Cerebellar cortex (tissue), 1 donor: ENCODE measurements around the gene IQGAP2.
A peak's percentile ranks its signal among the peaks of the same experiment; 100 is the strongest.
"Not testable (repeated sequence)": the region's sequence is repeated elsewhere in the genome, so short reads cannot be mapped to it uniquely, and the experiment has no call there.

Experiments
- DNase-seq: peaks from one replicate; pipeline ENCODE4 v3.0.0-alpha.2; 2015; ENCODE audit warnings: low spot score

The IQGAP2 gene

DNA sequence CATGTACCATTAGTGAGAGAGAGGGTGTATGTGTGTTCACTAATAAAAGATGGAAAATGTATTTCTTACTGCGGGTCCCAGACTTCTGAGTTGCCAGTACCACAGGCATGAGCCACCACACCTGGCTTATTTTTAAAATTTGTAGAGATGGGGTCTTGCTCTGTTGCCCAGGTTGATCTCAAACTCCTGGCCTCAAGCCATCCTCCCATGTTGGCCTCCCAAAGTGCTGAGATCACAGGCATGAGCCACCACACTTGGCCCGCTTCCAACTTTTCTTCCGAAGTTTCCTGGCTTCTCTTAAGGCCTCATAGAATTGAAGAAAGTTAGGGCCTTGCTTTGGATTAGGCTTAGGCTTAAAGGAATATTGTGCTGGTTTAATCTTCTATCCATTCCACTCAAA, 260.5 kb downstream of the IQGAP2 start:
- DNase-seq: no peak

DNA sequence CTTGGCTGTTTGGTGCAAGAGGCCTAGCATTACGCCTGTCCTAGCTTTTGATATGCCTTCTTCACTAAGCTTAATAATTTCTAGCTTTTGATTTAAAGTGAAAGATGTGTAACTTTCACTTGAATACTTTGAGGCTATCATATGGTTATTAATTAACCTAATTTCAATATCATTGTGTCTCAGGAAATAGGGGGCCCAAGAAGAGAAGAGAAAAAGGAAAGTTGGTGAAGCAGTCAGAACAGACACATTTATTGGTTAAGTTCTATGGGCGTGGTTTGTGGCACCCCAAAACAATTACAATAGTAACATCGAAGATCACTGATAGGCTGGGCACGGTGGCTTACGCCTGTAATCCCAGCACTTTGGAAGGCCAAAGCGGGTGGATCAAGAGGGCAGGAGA, 261.0 kb downstream of the IQGAP2 start:
- DNase-seq: no peak

DNA sequence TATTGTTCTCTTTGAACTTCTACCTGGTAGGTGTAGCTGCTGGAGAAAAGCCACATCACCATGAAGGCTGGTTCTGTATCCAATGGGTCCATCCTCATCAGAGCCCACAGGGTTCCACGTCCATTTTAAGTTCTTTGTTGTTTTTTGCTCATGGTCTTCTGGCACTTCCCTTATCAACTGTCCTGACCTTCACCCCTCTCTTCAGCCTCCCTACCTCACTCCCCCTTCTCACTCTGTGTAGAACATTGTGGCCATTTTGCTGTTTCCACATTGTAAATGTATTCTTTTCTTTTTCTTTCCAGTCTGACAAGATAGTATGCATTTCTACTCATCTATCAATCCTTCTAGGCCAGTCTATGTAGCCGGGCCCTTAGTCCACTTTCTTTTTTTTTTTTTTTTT, 264.4 kb downstream of the IQGAP2 start:
- no peak for DNase-seq

GRCh38 chr5:76669245-76669644, 266.2 kb downstream of the IQGAP2 start:
- peak; percentile 84 for DNase-seq

DNA sequence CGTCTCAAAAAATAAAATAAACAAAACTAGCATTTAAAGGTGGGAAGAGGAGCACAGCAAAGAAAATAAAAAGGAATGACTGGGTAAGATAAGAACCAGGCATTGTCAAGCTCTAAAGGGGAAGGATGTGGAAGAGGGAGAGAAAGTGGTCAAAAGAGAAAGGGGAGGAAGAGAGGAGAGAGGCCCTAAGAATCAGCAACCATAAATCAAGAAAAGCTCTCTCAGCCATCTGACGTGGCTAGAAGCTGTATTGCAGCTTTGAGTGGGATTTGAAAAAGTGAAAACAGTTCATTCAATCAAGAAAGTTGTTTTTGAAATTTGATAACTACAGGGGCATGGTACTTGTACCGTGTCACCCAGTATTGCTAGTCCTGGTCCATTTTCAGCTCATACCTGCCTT, 267.4 kb downstream of the IQGAP2 start:
- DNase-seq: no peak

DNA sequence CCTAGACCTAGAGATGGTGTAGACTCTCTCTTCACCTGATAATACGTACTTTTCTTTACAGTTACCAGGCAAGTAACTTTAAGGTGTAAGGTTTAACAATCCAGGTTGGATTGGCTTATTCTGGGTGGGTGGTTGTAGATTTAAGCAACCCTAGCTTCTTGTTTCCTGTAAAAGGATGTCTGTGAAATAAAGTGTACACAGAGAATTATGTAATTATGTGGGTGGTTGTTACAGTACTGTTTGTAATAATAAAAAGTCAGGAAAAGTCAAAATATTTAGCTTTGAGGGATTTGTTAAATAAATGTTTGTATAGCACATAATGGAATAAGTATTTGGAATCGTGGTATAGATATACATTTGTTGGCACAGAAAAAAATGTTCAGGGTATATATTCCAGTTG, 269.2 kb downstream of the IQGAP2 start:
- DNase-seq: no peak

GRCh38 chr5:76673125-76673524, 270.0 kb downstream of the IQGAP2 start:
- peak; percentile 33 for DNase-seq

- DNase-seq: peak; percentile 33
Observed at GRCh38 chr5:76674330-76675066, 271.4 kb downstream of the IQGAP2 start.

GRCh38 chr5:76675364-76675763, 272.3 kb downstream of the IQGAP2 start:
- DNase-seq: no peak

- no peak for DNase-seq
Observed at GRCh38 chr5:76677849-76678472, 274.9 kb downstream of the IQGAP2 start.

- DNase-seq: no peak
Observed at GRCh38 chr5:76679231-76679630, 276.1 kb downstream of the IQGAP2 start.

- not testable (repeated sequence) for DNase-seq
Observed at GRCh38 chr5:76680826-76681225, 277.7 kb downstream of the IQGAP2 start.

GRCh38 chr5:76681287-76681686, 278.2 kb downstream of the IQGAP2 start:
- DNase-seq: no peak

- DNase-seq: no peak
Observed at GRCh38 chr5:76682387-76682786, 279.3 kb downstream of the IQGAP2 start.

DNA sequence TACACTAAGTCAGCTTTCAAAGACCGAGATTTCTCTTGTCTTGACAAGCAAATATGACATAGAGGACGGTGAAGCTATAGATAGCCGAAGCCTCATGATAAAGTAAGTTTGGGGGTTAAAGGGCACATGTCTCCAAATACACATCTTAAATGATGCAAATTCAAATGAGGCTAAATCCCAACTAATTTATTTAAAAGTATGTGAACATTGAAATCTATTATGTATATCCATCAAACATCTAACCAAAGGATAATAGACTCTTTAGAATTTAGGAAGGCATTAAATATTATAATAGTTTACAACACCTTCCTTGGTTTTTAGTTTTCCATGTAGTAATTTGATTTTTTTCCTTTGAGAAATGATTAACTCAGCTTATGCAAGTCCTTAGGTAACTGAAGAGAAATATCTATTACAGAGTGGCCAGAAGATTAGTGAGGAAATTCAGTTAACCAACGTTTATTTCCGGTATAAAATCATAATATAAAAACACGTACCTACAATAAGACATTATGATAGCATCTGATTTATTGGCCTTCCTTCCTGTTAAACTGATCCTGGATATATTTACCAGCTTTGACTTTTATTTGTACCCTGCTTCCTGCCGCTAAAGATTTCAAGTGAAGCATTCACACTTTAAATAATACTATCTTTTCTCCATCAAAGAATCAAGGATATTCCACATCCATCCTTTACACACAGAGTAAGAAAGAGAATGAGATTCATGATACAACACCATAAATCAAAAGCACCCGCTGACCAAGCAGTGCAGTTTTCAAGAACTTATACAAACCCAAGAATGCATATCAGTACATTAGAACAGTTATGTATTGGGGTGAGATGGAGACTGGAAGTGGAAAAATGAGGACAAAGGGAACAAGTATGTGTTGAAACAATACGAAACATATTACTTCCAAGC, 281.0 kb downstream of the IQGAP2 start:
- no peak for DNase-seq

- no peak for DNase-seq
Observed at GRCh38 chr5:76684756-76685519, 281.9 kb downstream of the IQGAP2 start.

DNA sequence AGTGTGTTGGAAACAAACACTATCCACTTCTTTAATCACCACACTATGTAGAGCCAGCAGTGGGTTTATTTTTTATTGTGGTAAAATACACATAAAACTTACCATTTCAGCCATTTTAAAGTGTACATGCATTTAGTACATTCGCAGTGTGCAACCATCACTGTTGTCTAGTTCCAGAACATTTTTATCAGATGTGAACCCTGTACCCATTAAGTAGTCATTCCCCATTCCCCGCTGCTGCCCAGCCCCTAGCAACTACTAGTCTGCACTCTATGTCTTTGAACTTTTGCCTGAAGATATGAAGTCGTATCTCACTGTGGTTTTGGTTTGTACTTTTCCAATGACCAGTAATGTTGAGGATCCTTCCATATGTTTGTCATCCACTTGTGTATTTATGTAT, 282.6 kb downstream of the IQGAP2 start:
- no peak for DNase-seq

DNA sequence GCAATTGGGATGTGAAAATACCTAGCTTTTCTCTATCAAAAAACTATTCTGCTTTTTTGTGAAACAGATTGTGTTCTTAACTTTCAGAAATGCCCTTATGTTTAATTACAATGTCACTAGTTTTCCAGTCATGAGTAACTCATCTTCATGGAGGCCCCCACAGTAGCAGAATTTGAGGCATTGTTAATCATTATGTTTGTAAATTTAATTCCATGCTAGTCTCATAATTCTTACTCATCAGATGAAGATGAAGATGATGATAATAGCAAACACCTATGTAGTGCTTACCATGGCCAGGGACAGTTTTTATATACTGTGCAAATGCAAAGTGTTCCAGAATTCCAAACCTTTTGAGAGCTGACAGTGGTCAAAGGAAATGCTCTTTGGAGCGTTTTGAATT, 285.1 kb downstream of the IQGAP2 start:
- no peak for DNase-seq

- peak; percentile 88 for DNase-seq
Observed at GRCh38 chr5:76688836-76689235, 285.8 kb downstream of the IQGAP2 start.

- DNase-seq: peak; percentile 92
Observed at GRCh38 chr5:76689321-76690036, 286.4 kb downstream of the IQGAP2 start.

DNA sequence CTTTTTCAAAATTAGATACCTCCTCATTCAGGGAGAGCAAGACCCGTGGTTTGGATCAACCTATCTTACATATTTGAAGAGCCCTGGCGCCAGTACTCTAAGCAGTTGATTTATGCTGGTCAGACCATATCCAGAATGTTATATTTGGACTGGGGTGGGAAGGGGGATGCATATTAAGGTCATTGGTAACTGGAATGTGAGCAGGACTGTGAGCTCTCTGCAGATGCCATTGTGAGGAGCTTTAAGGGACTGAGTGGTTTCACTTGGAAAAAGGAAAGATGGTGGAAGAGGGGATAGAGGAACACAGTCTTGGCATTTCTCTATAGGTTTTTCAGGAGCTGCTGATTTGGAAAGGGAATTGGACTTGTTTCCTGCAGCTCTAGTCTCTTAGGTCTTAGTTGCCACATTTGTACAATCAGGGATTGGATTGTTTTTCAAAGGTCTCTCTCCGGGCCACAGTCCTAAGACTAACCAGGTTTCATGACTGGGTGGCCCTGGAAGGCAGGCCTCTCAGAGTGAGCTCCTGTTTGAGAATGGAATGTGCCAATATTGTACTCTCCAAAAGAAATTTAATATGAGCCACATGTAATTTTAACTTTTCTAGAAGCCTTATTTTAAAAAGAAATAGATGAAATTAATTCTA, 287.1 kb downstream of the IQGAP2 start:
- peak; percentile 92 for DNase-seq
